B cell (primary cell): ENCODE results near the gene SPACA6. TPM values are rescaled to one million over a fixed set of nuclear protein-coding genes. Genes with fewer than 3 reads are reported as not detected.
"Not testable (repeated sequence)": the region's sequence is repeated elsewhere in the genome, so short reads cannot be mapped to it uniquely, and the experiment has no call there.

ENCODE experiments used
- ATAC-seq: fragments of 200-7000 bp; cut with Tn5 transposase; one replicate; pipeline ENCODE4 v1.10.0; 2021; ENCODE audit warnings: low read depth, mild to moderate bottlenecking, moderate number of reproducible peaks, moderate library complexity
- CTCF ChIA-PET: fragments of 350-600 bp; sonication (Branson Sonifier 250); formaldehyde crosslinking; loops from one replicate; lab custom pipeline; 2021; ENCODE audit warnings: antibody characterized with exemption, inconsistent platforms; lab: Charles Lee
- POLR2A ChIA-PET: fragments of 350-600 bp; sonication (Branson Sonifier 250); formaldehyde crosslinking; loops from one replicate; lab custom pipeline; 2021; ENCODE audit warnings: antibody characterized with exemption; lab: Charles Lee
- DNase-seq: peaks from one replicate; pipeline ENCODE4 v3.0.0; 2013
- H2AFZ ChIP-seq: 2 replicates; pipeline ENCODE4 v1.6.1; 2012; ENCODE audit warnings: mild to moderate bottlenecking, low read depth, low read length; ENCODE audit not compliant: insufficient read depth, poor library complexity, severe bottlenecking
- H3K27ac ChIP-seq, 2 donors: 1 replicate in 1 of 2; 2 replicates in 1 of 2; pipeline ENCODE4 v1.5.1; 2012 to 2013; ENCODE audit warnings: low read length in 2 of 2, mild to moderate bottlenecking in 2 of 2, moderate library complexity in 1 of 2
- H3K27me3 ChIP-seq, 4 experiments: fragments of 200-600 bp in 1 of 4; sonication (generic) in 1 of 4; replicated peaks in 1 of 4; 1 replicate in 2 of 4; 2 replicates in 2 of 4; pipeline versions ENCODE4 v1.6.1 to v1.7.0; 2013 to 2016; ENCODE audit warnings: low read length in 3 of 4, mild to moderate bottlenecking in 2 of 4, mixed read lengths in 1 of 4, moderate library complexity in 1 of 4; ENCODE audit not compliant: insufficient read depth in 4 of 4, control insufficient read depth in 3 of 4; ENCODE audit errors: control extremely low read depth in 1 of 4
- H3K36me3 ChIP-seq, 2 experiments: replicated peaks in 1 of 2; 1 replicate in 1 of 2; 2 replicates in 1 of 2; pipeline versions ENCODE4 v1.6.1 to v1.7.1; 2013; ENCODE audit warnings: low read length in 1 of 2; ENCODE audit not compliant: insufficient read depth in 2 of 2, control insufficient read depth in 1 of 2; ENCODE audit errors: control extremely low read depth in 1 of 2, extremely low read depth in 1 of 2
- H3K4me1 ChIP-seq, 2 donors: fragments of 200-600 bp in 1 of 2; sonication (generic) in 1 of 2; 1 replicate in 1 of 2; 2 replicates in 1 of 2; pipeline versions ENCODE4 v1.5.1 to v1.6.1; 2013 to 2017; ENCODE audit warnings: low read length in 2 of 2; ENCODE audit not compliant: control insufficient read depth in 2 of 2, insufficient read depth in 2 of 2
- H3K4me2 ChIP-seq: replicated peaks from 2 replicates; pipeline ENCODE3; 2012; ENCODE audit warnings: mild to moderate bottlenecking, low read depth, low read length; ENCODE audit not compliant: poor library complexity, severe bottlenecking
- H3K4me3 ChIP-seq, 5 experiments: fragments of 200-600 bp in 1 of 5; sonication (generic) in 1 of 5; 1 replicate in 3 of 5; 2 replicates in 2 of 5; pipeline versions ENCODE4 v1.5.1 to v1.7.0; 2011 to 2016; ENCODE audit warnings: low read length in 4 of 5, mild to moderate bottlenecking in 4 of 5, low read depth in 2 of 5, control low read depth in 1 of 5, moderate library complexity in 1 of 5; ENCODE audit not compliant: insufficient read depth in 1 of 5; ENCODE audit errors: control extremely low read depth in 1 of 5, extremely low read depth in 1 of 5
- H3K79me2 ChIP-seq: fragments of 200-600 bp; sonication (generic); one replicate; pipeline ENCODE4 v1.6.0; 2016; ENCODE audit warnings: low read length; ENCODE audit not compliant: control insufficient read depth, insufficient read depth
- H3K9ac ChIP-seq: fragments of 200-600 bp; sonication (generic); 2 replicates; pipeline ENCODE4 v1.6.1; 2017; ENCODE audit warnings: mild to moderate bottlenecking, low read length, moderate library complexity
- H3K9me3 ChIP-seq, 3 donors: one replicate each; pipeline versions ENCODE4 v1.6.1 to v1.7.1; 2013; ENCODE audit warnings: low read length in 2 of 3; ENCODE audit not compliant: control insufficient read depth in 2 of 3, insufficient read depth in 1 of 3; ENCODE audit errors: control extremely low read depth in 1 of 3
- H4K20me1 ChIP-seq: 2 replicates; pipeline ENCODE4 v1.6.0; 2012; ENCODE audit warnings: mild to moderate bottlenecking, low read length; ENCODE audit not compliant: insufficient read depth, control insufficient read depth, poor library complexity, severe bottlenecking
- H3K27ac Mint-ChIP-seq: one replicate; pipeline ENCODE4 v1.8.0; 2021; ENCODE audit warnings: mixed read lengths
- H3K27me3 Mint-ChIP-seq: one replicate; pipeline ENCODE4 v1.8.0; 2021; ENCODE audit warnings: mixed read lengths
- H3K4me1 Mint-ChIP-seq: one replicate; pipeline ENCODE4 v1.8.0; 2021; ENCODE audit warnings: mixed read lengths
- H3K4me3 Mint-ChIP-seq: one replicate; pipeline ENCODE4 v1.8.0; 2021; ENCODE audit warnings: mixed read lengths
- H3K9me3 Mint-ChIP-seq: one replicate; pipeline ENCODE4 v1.8.0; 2022; ENCODE audit warnings: mixed read lengths; ENCODE audit not compliant: insufficient read depth
- EZH2 ChIP-seq: IDR thresholded peaks from 2 replicates; pipeline ENCODE4 v1.6.1; 2012; ENCODE audit warnings: borderline replicate concordance, low read depth, mild to moderate bottlenecking, moderate library complexity, low read length; ENCODE audit not compliant: insufficient read depth, poor library complexity, severe bottlenecking
- WGBS: methylation state at CpG from one replicate; pipeline ENCODE4 v1.1.5; 2013; ENCODE audit warnings: missing lambda C conversion rate; ENCODE audit not compliant: insufficient coverage; 5-methylcytosine and 5-hydroxymethylcytosine counted together
- intact Hi-C: fragments of 100-400 bp; cut with micrococcal nuclease; formaldehyde crosslinking; loops from one replicate; pipeline ENCODE4 v1.10.0; 2022
- polyA plus RNA-seq: library from polyadenylated mRNA; depleted of rRNA; stranded (reverse); fragments of >200 nt; gene quantifications from 2 replicates; pipeline ENCODE4 v1.2.3, GENCODE V29; 2012
- total RNA-seq, 2 donors: library from RNA; stranded (reverse); fragments of 120-200 nt in 1 of 2; gene quantifications; 1 replicate in 1 of 2; 2 replicates in 1 of 2; pipeline versions ENCODE4 v1.2.3 to v1.2.4, GENCODE V29; 2013 to 2022
- TF ChIP-seq, protein P1 (sequence below): fragments of 200-600 bp; IDR thresholded peaks from one replicate; pipeline ENCODE4 v1.8.0; 2022; ENCODE audit warnings: antibody characterized with exemption, mild to moderate bottlenecking

Gene SPACA6
- total and polyA plus RNA-seq, 2 donors (not counting 1 experiment from before 2014, with no cell fraction given) = 3.3 to 4.0 TPM

DNA sequence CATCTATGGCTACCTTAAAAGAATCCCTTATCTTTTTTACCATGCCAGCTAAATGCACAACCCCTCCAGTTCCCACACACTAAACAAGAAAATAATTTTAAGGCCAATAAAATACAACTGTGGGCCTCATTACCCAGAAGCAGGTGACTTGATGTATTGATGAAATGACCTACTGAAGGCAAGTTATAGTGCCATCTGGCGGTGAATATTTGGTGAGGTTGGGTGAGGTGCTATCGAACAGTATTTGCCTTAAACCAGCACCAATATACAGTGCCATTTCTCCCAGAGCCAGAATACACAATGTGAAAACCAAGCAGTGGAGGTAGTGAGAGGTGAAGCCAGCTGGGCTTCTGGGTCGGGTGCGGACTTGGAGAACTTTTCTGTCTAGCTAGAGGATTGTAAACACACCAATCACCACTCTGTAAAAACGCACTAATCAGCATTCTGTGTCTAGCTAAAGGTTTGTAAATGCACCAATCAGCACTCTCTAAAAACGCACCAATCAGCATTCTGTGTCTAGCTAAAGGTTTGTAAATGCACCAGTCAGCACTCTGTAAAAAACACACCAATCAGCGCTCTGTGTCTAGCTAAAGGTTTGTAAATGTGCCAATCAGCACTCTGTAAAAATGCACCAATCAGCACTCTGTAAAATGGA lies 17.1 kb upstream of the SPACA6 start:
- POLR2A ChIA-PET = not testable (repeated sequence)

DNA sequence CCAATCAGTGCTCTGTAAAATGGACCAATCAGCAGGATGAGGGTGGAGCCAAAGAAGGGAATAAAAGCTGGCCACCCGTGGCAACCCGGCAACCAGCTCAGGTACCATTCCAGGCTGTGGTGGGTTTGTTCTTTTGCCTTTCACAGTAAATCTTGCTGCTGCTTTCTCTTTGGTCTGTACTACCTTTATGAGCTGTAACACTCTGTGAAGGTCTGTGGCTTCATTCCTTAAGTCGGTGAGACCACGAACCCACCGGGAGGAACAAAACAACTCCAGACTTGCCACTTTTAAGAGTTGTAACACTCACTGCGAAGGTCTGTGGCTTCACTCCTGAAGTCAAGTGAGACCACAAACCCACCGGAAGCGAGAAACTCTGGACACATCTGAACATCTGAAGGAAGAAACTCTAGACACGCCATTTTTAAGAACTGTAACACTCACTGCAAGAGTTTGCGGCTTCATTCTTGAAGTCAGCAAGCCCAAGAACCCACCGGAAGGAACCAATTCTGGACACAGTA lies 16.5 kb upstream of the SPACA6 start:
- TF ChIP-seq, protein P1, sequence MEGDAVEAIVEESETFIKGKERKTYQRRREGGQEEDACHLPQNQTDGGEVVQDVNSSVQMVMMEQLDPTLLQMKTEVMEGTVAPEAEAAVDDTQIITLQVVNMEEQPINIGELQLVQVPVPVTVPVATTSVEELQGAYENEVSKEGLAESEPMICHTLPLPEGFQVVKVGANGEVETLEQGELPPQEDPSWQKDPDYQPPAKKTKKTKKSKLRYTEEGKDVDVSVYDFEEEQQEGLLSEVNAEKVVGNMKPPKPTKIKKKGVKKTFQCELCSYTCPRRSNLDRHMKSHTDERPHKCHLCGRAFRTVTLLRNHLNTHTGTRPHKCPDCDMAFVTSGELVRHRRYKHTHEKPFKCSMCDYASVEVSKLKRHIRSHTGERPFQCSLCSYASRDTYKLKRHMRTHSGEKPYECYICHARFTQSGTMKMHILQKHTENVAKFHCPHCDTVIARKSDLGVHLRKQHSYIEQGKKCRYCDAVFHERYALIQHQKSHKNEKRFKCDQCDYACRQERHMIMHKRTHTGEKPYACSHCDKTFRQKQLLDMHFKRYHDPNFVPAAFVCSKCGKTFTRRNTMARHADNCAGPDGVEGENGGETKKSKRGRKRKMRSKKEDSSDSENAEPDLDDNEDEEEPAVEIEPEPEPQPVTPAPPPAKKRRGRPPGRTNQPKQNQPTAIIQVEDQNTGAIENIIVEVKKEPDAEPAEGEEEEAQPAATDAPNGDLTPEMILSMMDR = no peak
- no peak for TF ChIP-seq EZH2
- H3K36me3 ChIP-seq = no peaks in the 10 kb centered on the region
- Mint-ChIP-seq H3K27me3 (peaks cover 50% of the 10 kb centered on the region), H3K4me3 (no peak overlapping the region), H3K9me3 (peaks cover 1% of the 10 kb centered on the region), H3K27ac (no peak overlapping the region), H3K4me1 (peaks cover 4% of the 10 kb centered on the region)
- ATAC-seq (no peak), DNase-seq (no peak)
- no peak overlapping the region for H3K9ac ChIP-seq
- no peak overlapping the region for H2AFZ ChIP-seq
- no peak overlapping the region for H3K4me2 ChIP-seq
- no peaks in the 10 kb centered on the region for H3K79me2 ChIP-seq
- H3K27me3 ChIP-seq = peaks cover 0 to 24% (median 13%) of the 10 kb centered on the region in 4 experiments
- POLR2A ChIA-PET = no interaction called here
- intact Hi-C loops = no loop called here
- WGBS = 33% methylated on average over 6 of the region's 11 CpGs
- peaks cover 0 to 7% (median 2%) of the 10 kb centered on the region in 3 donors for H3K9me3 ChIP-seq
- CTCF ChIA-PET = interaction anchor here (1.0 to 3.5 kb wide), 8 partner anchors 9 to 203 kb away, joined by 3 to 11 read pairs (median 6); no protein-coding TSS in a partner anchor
- H3K4me1 ChIP-seq = peaks cover 0 to 7% of the 10 kb centered on the region in 2 donors
- H3K27ac ChIP-seq = no peak overlapping the region
- no peaks in the 10 kb centered on the region for H4K20me1 ChIP-seq
- no peak overlapping the region for H3K4me3 ChIP-seq

More for the DNA sequence above, 17.1 kb upstream of the SPACA6 start:
- H3K27me3 ChIP-seq = peaks cover 0 to 24% (median 13%) of the 10 kb centered on the region in 4 experiments
- H3K9me3 Mint-ChIP-seq, H3K27ac Mint-ChIP-seq, H3K4me2 ChIP-seq, H2AFZ ChIP-seq, H3K79me2 ChIP-seq, H3K4me1 Mint-ChIP-seq, H3K4me3 Mint-ChIP-seq, H3K4me3 ChIP-seq, H3K27ac ChIP-seq, ATAC-seq, intact Hi-C loops, H3K4me1 ChIP-seq, H3K9me3 ChIP-seq, H4K20me1 ChIP-seq, H3K9ac ChIP-seq, H3K36me3 ChIP-seq: not testable (repeated sequence)
- CTCF ChIA-PET = interaction anchor here (1.0 to 3.5 kb wide), 8 partner anchors 8 to 203 kb away, joined by 3 to 11 read pairs (median 6); no protein-coding TSS in a partner anchor
- WGBS = 92% methylated on average over 2 of the region's 7 CpGs
- peak; percentile 53 for DNase-seq
- TF ChIP-seq, protein P1 = peak; percentile 38
- peaks cover 48% of the 10 kb centered on the region for H3K27me3 Mint-ChIP-seq
